DMS79 (cell line): Measurements from ENCODE around the gene CCM2.
"Not testable (repeated sequence)": the region's sequence is repeated elsewhere in the genome, so short reads cannot be mapped to it uniquely, and the experiment has no call there.

Experiments used
- DNase-seq: peaks from one replicate; lab custom pipeline; 2025; lab: John Stamatoyannopoulos, UW

The CCM2 gene

DNA sequence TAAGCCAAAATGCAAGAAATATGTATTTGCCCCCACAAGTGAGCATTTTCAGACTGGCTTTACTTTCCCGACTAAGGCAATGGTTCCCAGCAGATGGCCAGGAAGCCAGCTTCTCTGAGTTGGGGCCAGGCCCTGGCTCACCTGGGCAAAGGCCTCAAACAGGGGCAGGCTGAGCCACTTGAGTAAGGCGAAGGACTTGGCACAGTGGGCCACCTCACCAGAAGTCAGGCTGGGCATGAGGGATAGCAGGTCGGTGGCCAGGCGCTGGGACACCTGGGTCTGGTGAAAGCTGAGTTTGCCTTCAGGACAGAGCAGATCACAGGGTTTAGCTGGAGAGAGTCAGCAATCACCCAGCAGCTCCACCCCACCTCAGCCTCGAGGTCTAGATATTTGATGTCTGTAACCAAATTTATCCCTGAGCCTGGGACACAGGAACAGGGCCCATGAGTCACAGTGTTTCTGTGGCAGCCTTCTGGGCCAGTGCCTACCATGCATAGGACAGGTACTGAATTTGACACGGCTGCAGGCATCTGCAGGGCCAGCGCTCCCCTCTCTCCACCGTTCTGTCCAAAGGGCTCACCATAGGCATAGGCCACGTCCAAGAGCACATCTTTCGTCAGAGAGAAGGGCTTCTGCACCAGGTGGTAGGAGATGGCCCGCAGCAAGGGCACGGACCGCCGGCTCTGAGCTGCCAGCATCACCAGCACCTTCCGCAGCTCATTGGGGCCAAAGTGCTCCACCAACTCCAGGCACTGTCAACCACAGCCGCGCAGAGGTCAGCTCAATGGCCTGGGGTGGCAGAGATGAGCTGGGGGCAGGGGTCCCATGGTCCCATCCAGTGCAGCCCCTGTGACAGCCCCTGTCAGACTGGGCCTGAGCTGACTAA lies 104.2 kb downstream of the CCM2 start:
- DNase-seq, result no peak

DNA sequence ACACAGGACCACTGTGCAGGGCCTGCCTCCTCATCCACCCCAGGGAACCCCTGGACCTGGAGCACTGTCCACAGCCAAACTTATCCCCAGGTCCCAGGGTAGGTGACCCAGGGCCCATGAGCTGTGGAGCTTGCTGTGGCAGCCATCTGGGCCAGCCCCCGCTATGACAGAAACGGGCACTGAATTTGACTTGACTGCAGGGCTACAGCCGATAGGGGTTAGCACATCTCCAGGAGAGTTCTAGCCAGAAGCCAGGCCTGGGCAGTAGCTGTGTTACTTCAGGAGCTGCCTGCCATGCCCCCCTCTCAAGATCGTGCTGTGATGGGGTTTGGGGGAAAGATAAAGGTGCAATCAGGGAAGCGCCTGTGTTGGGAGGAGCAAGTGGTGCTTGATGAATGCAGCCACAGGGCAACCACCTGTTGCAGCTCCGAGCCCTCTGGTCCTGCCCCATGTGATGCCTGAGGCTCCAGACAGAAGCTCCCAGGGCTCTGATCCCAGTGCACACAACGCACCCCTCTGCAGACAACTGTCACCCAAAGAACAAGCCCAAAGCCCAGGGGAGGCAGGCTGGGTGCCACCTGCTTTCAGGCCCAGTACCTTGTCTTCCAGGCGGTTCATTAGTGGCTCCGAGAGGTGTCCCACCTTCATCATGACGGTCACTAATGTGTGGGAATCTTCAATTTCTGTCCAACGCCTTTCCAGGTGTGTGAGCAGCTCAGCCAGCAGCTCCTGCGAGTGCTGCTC lies 105.0 kb downstream of the CCM2 start:
- no peak for DNase-seq

DNA sequence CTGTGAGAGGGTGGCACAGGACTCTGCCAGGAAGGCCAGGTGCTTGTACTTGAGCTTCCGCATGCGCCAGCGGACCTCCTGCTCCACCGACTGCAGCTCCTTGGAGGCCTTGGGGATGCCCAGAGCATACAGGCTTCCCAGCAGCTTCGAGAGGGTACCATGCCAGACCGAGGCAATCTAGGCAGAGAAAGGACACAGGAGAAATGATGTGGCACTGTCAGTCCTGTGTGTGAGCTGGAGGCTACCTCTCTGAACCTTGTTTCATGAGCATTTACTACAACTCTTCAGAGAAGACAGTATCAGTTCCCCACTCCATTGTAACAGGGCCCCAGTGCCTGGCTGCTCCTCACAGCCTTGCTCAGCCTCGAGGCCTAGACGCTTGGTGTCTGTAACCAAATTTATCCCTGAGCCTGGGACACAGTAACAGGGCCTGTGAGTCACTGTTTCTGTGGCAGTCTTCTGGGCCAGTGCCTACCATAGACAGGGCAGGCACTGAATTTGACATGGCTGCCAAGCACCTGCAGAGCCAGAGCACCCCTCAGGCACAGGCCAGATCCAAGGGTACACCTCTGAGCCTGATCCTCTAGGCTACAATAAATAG lies 105.7 kb downstream of the CCM2 start:
- DNase-seq, result no peak

DNA sequence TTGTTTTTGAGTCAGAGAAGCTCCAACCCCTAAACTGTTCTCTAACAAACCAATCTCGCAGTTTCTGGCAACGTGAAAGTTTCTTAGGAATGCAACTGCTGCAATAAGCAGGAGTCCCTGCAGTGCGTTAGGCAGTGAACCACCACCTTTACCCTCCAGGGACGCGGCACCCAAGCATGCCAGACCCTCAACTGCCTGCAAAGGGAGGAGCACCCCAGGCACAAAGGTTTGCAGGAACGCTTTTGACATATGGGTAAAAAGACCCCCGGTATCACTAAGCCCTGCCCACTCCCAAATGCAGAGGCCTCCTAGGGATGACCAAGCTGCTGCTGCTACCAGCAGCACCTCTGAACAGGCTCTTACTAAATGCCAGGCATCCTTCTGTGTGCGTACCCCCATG lies 106.8 kb downstream of the CCM2 start:
- no peak for DNase-seq

DNA sequence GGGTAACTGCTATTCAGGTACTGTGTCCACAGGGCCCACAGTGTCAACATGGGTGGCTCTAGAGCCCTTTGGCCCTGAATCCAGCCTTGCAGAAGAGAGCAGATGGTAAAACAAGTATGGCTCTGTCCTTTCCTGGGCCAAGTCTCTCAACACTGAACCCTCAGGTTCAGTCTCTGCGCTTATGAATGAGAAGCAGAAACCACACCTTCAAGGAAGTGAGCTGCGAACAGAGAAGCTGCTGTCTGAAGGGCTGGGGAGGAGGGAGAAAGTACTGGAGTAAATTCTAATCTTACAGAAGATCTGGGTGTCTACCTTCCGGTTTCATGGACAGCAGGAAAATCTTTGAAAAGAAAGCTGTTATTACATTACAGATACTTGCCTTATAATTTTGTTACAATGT lies 107.4 kb downstream of the CCM2 start:
- no peak for DNase-seq

DNA sequence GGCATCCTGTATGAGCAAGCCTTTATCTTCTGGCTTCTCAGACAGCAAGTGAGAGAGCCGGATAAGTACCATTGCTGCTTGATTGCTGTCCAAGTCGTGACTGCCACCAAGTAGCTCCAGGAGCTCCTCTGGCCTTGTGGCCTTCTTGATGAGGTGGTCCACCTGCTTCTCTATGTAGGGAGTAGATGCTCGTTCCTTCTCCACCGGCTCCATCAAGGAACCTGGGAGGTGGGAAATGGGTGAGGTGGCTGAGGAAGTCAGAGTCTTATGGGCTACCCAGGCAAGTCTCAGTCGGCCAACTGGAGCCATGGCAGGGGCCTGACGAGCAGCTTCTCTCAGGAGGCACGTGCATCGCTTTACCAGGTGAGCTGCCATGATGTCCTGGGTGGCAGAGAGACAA lies 108.9 kb downstream of the CCM2 start:
- no peak for DNase-seq

DNA sequence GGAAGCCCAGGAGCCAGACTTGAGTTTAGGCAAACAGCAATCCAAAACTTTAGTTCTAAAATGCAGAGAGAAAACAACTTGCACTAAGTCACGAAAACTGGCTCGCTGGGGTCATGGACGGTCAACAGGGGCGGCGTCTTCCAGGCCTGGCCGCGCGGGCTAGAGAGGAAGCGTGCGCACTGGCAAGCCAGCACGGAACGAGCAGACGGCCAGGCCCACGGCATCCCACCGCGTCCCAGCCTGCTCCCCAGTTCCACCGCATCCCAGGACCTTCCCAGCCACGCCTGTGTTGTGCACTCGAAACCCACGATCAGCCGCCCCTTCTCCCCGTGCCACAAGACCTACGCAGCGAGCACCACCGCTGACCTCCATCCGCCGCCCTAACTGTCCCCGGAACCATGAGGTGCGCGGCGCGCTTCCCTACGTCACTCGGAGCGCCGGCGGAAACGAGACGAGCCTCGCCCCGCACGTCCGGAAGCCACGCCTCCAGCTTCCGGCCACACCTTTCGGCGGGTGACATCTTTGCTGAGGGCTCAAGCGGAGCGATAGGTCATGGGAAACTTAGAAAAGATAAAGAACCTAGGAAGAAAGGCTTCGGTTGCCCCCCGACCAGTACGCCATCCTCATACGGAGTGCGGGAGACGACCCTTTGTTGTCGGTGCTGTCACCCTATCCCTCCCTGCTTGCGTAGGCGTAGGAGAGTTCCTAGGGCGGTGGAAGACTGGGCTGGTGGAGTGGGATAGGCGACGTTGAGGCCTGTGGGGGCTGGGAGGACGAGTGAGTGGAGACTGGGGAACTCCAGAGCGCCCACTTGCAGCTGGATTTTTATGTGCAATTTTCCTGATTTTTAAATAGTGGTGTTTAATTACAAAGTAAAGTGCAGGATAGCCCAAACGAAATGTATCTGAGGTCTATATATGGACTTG lies 111.6 kb downstream of the CCM2 start, which contains the start of gene TBRG4:
Gene TBRG4 (minus strand): TSS at position 400 of the 926 bp plus-strand sequence. CDS start 2,460 bp downstream, outside the sequence.
- peak; percentile 97 for DNase-seq

DNA sequence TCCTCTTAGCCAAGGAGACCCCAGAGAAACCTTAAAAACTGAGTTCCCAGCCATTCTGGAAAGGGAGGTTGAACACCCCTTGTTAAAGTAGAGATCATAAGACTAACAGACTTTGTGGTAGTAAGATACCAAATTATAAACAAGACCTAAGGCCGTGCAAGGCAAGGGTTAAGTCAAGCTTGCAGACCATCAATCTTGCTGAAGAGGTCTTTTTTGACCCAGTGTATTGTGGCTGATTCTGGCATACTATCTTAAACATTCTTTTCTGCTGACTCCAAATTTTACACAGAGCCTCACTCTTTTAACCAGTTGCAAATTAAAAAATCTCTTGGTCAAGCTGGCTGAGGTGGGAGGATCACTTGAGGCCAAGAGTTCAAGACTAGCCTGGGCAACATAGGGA lies 112.6 kb downstream of the CCM2 start:
- no peak for DNase-seq

DNA sequence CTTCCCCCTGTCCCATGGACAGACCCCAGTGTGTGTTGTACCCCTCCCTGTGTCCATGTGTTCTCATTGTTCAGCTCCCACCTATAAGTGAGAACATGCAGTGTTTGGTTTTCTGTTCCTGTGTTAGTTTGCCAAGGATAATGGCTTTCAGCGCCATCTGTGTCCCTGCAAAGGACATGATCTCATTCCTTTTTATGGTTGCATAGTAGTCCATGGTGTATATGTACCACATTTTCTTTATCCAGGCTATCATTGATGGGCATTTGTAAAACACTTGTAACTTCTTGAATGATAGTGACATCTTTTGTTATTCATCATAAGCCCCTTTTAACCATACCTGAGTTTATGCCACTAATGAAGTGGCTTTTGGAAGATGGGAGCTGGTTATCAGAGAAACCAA lies 114.3 kb downstream of the CCM2 start:
- not testable (repeated sequence) for DNase-seq

DNA sequence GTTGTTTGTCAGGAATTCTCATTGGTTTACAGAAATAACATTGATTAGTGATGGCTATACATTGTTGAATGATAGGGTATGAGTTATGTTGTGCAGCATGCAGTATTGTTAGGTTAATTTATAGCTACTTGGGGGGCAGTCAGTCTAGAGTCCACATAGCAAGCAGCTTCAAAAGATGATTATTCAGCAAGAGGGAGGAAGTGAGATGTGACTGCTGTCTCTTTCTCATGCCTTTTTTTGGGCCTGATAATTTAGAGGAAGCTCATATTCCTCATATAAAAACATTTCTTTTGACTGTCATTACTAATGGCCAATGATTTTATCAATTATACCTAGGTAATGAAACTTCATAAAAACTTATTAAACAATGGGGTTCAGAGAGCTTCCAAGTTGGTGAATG lies 114.9 kb downstream of the CCM2 start:
- no peak for DNase-seq

DNA sequence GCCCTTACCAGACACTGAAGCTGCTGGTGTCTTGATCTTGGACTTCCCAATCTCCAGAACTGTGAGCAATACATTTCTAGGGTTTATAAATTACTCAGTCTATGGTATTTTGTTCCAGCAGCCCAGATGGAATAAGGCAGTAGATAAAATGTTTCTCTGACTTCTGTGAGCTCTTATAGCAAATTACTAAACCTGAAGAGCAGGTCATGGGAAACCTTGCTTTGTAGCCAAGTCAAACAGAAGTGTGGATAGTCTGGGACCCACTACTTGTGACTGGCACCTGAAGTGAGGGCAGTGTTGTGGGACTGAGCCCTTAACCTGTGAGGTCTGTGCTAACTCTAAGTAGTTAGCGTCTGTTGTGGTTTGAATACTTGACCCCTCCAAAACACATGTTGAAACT lies 116.0 kb downstream of the CCM2 start:
- DNase-seq, result no peak

DNA sequence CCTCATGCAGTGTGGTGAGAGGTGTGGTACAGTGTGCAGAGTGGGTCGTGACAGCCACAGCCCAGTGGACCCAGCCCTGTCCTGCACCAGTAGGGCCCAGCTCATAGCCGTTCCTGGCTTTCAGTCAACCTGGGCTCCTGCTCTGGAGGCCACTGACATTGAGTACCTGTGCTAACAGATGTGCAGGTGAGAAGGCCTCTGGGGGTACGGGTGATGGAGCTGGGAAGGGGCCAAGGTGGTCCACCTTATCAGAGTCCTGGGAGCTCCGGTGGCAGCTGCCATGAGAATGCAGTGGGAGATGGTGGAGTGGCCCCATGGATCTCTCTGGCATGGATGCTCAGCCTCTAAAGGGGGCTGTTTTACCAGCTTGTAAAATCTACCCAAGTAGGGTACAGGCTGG lies 117.6 kb downstream of the CCM2 start:
- no peak for DNase-seq

DNA sequence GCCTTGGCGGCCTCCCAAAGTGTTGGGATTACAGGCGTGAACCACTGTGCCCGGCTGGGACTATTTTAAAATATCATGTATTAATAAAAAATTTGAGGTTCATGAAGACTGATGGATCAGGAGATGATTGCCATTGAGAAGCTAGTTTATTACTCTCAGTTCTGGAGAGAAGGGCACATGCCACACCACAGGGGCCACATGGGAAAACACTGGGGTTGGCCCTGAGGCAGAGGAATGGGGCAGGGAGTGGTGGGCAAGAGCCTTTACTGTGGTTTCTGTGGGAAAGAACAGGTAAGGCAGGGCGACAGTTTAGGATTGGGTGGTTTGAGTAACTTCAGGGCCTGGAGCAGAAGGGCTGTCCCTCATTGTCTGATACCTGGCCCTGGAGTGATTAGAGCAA lies 118.3 kb downstream of the CCM2 start:
- no peak for DNase-seq

DNA sequence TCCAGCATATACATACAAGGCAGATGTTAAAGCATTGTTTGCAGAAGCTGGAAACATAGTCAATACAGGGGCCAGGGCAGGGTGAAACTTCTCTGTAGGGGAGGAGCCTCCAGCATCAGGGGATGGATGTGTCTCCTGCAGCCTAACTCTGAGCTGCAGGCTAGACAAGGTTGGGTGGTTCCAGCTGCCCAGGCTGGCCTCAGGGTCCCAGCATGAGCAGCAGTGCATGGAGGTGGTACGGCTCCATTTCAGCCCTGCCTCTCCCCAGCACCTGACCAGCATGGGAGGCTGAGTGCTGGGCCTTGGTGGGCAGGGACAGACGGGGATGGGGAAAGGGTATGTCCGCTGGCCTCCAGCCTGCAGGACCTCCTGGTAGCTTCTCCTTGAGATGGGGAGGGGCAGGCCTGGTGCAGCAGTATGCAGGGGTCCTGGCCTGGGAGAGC lies 118.9 kb downstream of the CCM2 start:
- no peak for DNase-seq

DNA sequence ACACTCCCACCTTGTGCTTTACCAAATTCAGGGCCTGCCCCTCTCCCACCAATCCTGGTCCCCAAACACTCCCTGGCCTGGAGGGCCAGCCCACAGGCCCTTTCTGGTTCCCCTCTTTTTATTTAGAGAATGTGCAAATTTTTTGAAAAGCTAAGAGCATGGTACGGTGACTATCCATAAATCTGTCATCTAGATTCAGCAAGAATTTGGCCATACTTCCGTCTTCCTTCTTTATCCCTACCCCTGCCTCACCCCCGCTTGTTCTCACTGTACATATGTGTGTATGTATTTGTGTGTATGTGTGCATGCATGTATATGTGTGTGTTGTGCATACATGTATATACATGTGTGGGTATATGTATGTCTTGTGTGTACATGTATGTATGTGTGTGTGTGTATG lies 119.5 kb downstream of the CCM2 start:
- no peak for DNase-seq

DNA sequence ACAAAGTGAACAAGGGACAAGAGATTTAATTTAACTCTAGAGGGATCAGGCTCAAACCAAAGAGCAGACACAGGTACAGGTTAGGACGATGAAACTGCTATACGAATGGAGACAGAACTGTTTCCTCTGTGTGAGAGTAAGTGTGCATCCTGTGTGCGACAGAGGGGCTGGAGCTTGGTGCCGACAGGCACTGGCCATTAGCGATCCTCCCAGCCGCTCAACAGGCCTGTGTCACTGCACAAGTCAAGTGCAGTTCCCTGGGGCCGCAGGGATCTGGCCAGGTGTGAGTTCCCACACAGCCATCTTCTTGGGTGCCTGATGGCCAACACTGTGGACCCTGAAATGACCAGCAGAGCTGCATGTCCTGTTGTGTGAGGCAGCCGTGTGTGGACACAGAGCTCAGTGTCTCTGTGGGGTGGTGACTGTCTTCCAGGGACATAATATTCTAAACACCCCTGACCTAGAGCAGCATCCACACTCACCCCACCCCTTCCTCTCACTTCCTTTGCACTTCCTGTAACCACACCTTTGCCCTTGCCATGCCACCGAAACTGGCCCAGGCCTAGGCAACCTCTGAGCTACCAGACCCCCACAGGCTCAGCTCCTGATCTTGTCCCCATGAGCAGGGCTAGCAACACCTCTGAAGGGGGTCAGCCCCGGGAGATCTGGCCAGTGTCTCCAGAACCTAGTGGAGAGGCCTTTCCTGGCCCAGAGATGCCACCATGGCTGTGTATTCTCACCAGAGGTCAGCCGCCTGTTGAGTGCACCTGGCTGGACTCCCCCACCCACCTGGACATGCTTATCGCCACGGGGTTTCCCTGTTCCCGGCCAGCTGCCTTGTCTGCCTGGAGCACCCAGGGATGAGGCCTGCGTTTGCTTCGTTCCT lies 123.2 kb downstream of the CCM2 start:
- no peak for DNase-seq

DNA sequence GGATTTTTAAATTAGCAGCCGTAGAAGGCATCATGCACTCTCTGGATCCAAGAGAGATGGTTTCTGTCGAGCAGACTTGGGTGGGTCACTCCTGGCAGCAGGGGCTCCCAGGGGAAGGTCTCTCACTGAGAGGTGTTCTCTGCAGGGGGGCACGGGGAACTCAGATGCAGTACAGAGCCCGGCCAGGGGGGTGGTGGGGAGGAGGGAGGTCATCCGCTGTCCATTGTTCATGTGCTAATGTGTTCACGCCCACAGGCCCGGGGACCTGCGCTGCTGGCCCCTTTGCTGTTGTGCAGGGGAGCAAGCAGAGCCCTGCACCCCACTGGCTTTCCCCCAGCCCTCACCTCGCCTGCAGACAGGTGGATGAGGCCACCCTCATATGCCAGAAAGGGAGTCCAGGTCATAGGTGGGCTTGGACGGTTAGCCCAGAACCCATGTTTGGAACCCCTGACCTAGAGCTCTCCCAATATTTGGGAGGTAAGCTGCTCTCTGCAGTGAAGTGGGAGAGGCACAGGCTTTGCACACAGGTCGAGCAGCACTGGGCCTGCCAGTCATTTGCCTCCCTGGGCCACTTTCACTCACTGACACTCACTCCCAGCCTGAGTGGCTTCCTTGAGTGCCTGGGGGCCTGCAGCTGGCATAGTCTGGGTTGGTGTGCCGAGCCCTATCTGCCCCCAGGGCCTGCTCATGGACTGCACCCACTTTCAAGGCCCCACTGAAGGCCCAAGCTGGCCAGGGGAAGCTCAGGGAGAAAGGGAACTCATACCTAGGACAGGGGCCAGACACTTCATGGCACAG lies 124.1 kb downstream of the CCM2 start:
- no peak for DNase-seq

DNA sequence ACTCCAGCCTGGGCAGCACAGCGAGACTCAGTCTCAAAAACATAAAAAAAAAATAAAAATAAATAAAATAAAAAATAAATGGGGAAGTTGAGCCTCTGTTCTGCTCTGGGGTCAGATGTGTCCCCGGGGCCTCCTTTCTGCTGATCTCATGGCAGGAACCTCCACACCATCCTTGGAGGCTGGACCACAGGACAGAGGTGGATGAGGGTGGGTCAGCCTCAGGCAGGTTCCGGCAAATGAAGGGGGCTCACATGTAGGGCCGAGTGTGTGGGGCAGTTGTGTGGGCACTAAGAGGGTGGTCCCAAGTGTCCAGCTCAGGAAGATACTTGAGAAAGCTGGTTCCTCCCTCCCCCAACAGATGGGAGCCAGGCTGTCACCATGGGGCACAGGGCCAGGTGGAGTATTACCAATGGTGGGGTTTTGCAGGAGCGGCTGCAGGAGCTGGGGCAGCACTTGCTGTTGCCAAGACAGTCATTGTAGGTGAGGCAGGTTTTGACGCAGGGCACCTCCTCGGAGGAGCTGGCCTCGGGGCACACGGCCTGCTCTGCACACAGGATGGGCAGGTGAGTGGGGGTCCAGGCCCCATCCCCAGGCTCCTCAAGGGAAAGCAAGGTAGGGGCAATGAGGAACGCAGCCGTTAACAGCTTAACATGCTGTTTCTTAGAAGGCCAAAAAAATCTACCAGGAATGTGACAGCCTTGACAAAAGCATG lies 125.3 kb downstream of the CCM2 start:
- DNase-seq, result no peak
